ENCODE results near the gene CBARP.
"Not testable (repeated sequence)": the region's sequence is repeated elsewhere in the genome, so short reads cannot be mapped to it uniquely, and the experiment has no call there.

Gene CBARP

GRCh38 chr19:1206864-1207450, 30.8 kb downstream of the CBARP start:
- no peak for DNase-seq

GRCh38 chr19:1206150-1206863, 31.5 kb downstream of the CBARP start:
- DNase-seq: no peak

GRCh38 chr19:1205114-1206099, 32.4 kb downstream of the CBARP start, which contains the start of gene STK11:
TSS of gene STK11 (plus strand) at chr19:1205778. CDS start at chr19:1206914, 1,136 bp downstream.
- peak; percentile 84 for DNase-seq

- not testable (repeated sequence) for DNase-seq
Observed at GRCh38 chr19:1200614-1201013, 37.2 kb downstream of the CBARP start.

DNA sequence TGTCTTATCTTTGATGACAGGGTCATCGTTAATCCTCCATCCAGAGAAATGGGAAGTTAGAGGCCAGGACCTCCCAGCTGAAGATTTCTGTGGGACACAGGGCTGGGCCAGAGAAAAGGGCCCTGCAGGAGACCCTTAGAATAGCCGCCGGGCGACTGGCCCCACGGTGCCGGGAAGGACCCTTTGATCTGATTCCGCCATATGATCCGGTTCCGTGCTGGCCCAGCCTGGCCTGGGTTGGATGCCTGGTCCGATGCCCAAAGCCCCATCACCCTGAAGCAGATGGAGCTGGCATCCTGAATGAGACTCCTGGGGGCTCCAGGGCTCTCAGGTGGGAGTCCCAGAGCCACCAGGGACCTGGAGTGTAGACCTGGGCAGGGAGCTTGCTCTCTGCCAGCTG, 38.3 kb downstream of the CBARP start:
- no peak for DNase-seq

DNA sequence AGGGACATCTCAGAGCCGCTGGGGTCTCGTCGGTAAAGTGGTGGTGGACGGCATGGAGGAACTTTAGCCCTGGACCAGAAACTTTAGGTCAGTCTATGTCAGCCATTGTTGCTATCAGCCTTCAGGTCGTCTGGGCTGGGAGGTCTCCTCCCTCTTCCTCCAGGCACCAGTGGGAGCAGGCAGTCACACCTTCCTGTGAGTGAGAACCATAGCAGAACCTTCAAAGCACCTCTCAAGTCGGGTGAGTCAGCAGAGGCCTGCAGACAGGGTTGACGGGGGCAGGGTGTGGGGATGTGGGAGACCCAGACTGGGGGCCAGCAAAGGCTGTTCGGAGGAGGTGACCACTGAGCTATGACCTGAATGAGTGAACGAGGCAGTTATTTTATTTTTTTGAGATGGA, 48.4 kb downstream of the CBARP start:
- no peak for DNase-seq

- no peak for DNase-seq
Observed at GRCh38 chr19:1183543-1184172, 54.1 kb downstream of the CBARP start.

GRCh38 chr19:1182727-1183126, 55.1 kb downstream of the CBARP start:
- DNase-seq: no peak

GRCh38 chr19:1182068-1182467, 55.7 kb downstream of the CBARP start:
- no peak for DNase-seq

GRCh38 chr19:1181606-1182005, 56.2 kb downstream of the CBARP start:
- DNase-seq: no peak

All from NCI-H1694 treated with DMSO at 0.1 percent for 48 hours (cell line).